ENCODE measurements around the gene SCD5. TPM values are rescaled to one million over a fixed set of nuclear protein-coding genes. Genes with fewer than 3 reads are reported as not detected.
A peak's percentile ranks its signal among the peaks of the same experiment; 100 is the strongest.

The SCD5 gene
- total RNA-seq, 2 donors from 2014 or later, result 24.0 to 122 TPM

DNA sequence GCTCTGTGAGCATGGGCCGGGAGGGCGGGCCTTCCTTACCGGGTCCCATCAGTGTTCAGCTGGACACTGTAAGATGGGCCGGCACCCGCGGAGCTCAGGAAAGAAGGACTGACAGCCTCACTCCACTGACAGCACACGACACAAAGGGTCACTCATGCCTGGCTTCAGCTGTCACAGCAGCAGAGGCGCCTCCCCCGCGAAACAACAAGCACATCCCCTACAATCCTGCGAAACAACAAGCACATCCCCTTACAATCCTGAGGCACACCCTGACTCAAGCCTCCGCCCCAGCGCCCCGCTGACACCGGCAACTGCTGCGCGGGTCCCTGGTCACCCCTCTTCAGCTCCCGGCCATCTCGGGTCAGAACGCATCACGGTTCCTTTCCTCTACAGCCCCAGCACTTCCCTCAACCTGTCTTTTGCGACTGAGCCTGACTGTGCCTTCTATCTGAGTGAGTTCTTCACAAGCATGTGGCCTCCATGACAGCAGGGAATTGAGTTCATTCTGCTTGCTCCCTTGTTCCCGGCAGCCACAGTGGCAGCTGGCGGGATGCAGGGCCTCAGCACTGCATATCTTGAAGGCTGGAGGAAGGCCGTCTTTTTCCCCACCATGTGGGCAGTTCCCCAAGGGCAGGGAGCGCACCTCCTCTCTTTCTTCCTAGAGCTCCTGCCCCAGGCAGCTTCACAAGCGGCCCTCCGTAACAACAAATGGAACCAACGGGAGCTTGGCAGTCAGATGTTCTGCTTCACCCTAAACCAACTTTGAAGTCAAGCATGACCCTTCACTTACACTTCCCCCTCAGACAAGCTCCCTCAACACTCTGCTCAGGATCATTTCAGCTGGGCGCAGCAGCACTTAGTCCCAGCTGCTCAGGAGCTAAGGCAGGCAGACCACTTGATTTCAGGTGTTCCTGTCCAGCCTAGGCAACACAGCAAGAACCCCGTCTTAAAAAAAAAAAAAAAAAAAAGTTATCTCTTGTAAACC lies 39.6 kb downstream of the SCD5 start:
- H3K9me3 ChIP-seq, result no peaks in the 10 kb centered on the region
- H3K4me1 ChIP-seq (replicated peaks), result no peaks in the 10 kb centered on the region
- no peak overlapping the region for H3K27ac ChIP-seq
- H3K36me3 ChIP-seq, result no peaks in the 10 kb centered on the region
- no peaks in the 10 kb centered on the region for H3K27me3 ChIP-seq (replicated peaks; ENCODE audit: insufficient read depth)
- no peak overlapping the region for H3K4me3 ChIP-seq
- intact Hi-C loops (cut with DNase I), result no loop called here
- 81% methylated on average over 31 of the region's 31 CpGs for WGBS
- DNase-seq (ENCODE audit: low spot score), result no peak
- TF ChIP-seq POLR2AphosphoS5 (IDR thresholded peaks at IDR 0.05), result no peak
- TF ChIP-seq POLR2A (IDR thresholded peaks at IDR 0.05), result no peak
- TF ChIP-seq, protein P1, sequence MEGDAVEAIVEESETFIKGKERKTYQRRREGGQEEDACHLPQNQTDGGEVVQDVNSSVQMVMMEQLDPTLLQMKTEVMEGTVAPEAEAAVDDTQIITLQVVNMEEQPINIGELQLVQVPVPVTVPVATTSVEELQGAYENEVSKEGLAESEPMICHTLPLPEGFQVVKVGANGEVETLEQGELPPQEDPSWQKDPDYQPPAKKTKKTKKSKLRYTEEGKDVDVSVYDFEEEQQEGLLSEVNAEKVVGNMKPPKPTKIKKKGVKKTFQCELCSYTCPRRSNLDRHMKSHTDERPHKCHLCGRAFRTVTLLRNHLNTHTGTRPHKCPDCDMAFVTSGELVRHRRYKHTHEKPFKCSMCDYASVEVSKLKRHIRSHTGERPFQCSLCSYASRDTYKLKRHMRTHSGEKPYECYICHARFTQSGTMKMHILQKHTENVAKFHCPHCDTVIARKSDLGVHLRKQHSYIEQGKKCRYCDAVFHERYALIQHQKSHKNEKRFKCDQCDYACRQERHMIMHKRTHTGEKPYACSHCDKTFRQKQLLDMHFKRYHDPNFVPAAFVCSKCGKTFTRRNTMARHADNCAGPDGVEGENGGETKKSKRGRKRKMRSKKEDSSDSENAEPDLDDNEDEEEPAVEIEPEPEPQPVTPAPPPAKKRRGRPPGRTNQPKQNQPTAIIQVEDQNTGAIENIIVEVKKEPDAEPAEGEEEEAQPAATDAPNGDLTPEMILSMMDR (IDR thresholded peaks at IDR 0.05), result no peak

DNA sequence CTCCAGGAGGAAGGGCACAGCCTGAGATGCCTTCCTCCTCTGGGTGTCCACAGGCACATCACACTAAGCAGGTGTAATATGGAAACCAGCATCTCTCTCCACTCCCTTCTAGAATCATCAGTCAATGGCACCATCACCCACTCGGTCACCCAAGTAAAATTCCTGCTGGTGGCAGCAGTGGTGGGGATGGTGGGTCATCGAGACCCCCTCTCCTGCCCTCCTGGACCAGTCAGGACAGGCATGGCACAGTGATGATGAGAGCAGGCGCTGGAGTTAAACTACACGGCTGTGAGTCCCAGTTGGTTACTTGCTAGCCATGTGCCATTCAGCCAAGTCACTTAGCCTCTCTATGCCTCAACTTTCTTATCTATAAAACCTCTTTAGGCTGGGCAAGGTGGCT lies 42.5 kb downstream of the SCD5 start:
- Histone ChIP-seq H3K36me3 (no peaks in the 10 kb centered on the region), H3K4me3 (no peak overlapping the region), H3K9me3 (no peaks in the 10 kb centered on the region), H3K4me1 (replicated peaks) (no peaks in the 10 kb centered on the region), H3K27ac (no peak overlapping the region), H3K27me3 (replicated peaks; ENCODE audit: insufficient read depth) (no peaks in the 10 kb centered on the region)
- TF ChIP-seq POLR2AphosphoS5 (IDR thresholded peaks at IDR 0.05) (no peak), POLR2A (IDR thresholded peaks at IDR 0.05) (no peak)
- TF ChIP-seq, protein P1 (IDR thresholded peaks at IDR 0.05), result no peak
- 98% methylated on average over 4 of the region's 4 CpGs for WGBS
- intact Hi-C loops (cut with DNase I), result no loop called here
- no peak for DNase-seq (ENCODE audit: low spot score)

DNA sequence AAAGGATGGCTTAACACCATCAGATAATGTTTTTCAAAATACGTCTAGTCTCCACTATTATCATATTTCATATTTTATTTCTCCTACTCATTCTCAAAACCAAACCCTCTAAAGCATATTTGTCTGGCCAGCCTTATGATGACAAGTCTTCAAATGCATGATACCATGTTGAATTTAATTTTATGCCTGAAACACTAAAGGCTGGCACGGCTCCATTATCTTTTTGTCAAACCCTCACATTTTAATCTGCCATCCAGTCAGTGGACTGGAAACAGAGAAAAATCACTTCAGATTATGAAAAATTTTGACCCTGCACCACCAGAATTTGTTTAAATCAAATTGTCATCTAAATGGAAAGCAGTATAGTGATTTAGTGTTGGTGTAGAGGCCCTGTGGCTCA lies 42.9 kb downstream of the SCD5 start:
- H3K4me1 ChIP-seq (replicated peaks), result no peaks in the 10 kb centered on the region
- DNase-seq (ENCODE audit: low spot score), result no peak
- 82% methylated on average over 2 of the region's 2 CpGs for WGBS
- intact Hi-C loops (cut with DNase I), result no loop called here
- no peaks in the 10 kb centered on the region for H3K9me3 ChIP-seq
- H3K27me3 ChIP-seq (replicated peaks; ENCODE audit: insufficient read depth), result no peaks in the 10 kb centered on the region
- H3K36me3 ChIP-seq, result no peaks in the 10 kb centered on the region
- H3K27ac ChIP-seq, result no peak overlapping the region
- TF ChIP-seq, protein P1 (IDR thresholded peaks at IDR 0.05), result no peak
- H3K4me3 ChIP-seq, result no peak overlapping the region

DNA sequence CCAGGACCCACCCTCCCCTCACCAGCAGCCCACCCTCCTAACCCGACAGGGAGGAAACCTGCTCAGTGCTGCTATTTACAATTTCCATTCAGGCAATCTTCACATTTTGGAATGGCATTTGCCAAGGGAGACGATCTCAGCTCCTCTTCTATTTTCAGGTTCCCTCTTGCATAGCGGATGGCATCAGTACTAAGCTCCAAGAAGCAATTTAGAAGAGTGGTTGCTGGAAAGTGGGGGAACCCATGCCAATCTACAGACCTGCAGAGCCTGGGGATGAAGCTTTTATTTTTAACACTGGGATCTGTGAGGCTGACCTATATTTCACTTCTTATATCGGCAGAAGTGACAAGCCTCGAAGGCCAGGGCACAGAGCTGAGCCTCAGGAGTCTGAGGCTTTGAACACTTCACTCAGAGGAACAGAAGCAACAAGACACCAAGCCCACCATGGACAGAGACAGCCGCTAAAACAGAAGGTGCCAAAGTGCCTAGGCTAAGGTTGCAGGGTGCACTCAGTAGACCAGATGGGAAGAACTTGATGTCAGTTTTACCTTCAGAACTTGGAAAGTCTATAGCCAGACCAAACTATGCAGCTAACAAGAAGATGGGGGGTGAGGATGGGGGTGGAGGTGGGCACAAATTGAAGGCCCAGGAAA lies 44.0 kb downstream of the SCD5 start:
- H3K27me3 ChIP-seq (replicated peaks; ENCODE audit: insufficient read depth), result no peaks in the 10 kb centered on the region
- no peak overlapping the region for H3K4me3 ChIP-seq
- no peaks in the 10 kb centered on the region for H3K9me3 ChIP-seq
- H3K27ac ChIP-seq, result peak overlapping the region; percentile 9 to 35
- no peaks in the 10 kb centered on the region for H3K4me1 ChIP-seq (replicated peaks)
- intact Hi-C loops (cut with DNase I), result no loop called here
- no peaks in the 10 kb centered on the region for H3K36me3 ChIP-seq
- DNase-seq (ENCODE audit: low spot score), result no peak
- 41% methylated on average over 6 of the region's 6 CpGs for WGBS
- no peak for TF ChIP-seq POLR2A (IDR thresholded peaks at IDR 0.05)
- no peak for TF ChIP-seq POLR2AphosphoS5 (IDR thresholded peaks at IDR 0.05)
- TF ChIP-seq, protein P1 (IDR thresholded peaks at IDR 0.05), result no peak

Data from prostate gland (tissue), 2 donors.